ENCODE results near the gene IL23A.

The IL23A gene

GRCh38 chr12:56326533-56326932 lies 12.2 kb upstream of the IL23A start:
- Histone ChIP-seq H3K4me3 (ENCODE audit: low read depth in 1 of 2, low read length in 2 of 2) (no peak overlapping the region), H3K36me3 (ENCODE audit: insufficient read depth, low read length) (peaks cover 67% of the 10 kb centered on the region), H3K27me3 (ENCODE audit: insufficient read depth, low read length, poor library complexity) (no peaks in the 10 kb centered on the region), H3K4me2 (ENCODE audit: insufficient read depth, low read length) (no peak overlapping the region), H2AFZ (ENCODE audit: low read depth, low read length) (no peak overlapping the region), H4K20me1 (ENCODE audit: insufficient read depth, low read length) (no peaks in the 10 kb centered on the region), H3K4me1 (ENCODE audit: insufficient read depth, low read length) (no peaks in the 10 kb centered on the region), H3K9ac (ENCODE audit: low read depth, low read length) (no peak overlapping the region), H3K79me2 (ENCODE audit: insufficient read depth, low read length) (peaks cover 3% of the 10 kb centered on the region), H3K27ac (ENCODE audit: low read length) (no peak overlapping the region), H3K9me3 (ENCODE audit: insufficient read depth, low read length, severe bottlenecking) (no peaks in the 10 kb centered on the region)
- no peak for DNase-seq
- TF ChIP-seq CTCF (IDR thresholded peaks at IDR 0.05; ENCODE audit: borderline replicate concordance, extremely low read depth, low read length, poor library complexity, severe bottlenecking) (no peak), EZH2 (IDR thresholded peaks at IDR 0.05; ENCODE audit: borderline replicate concordance, low read depth, low read length, severe bottlenecking) (no peak)
- no peak for ATAC-seq (ENCODE audit: insufficient read depth, low read depth)

- Histone ChIP-seq H3K79me2 (ENCODE audit: insufficient read depth, low read length) (peaks cover 26% of the 10 kb centered on the region), H3K9ac (ENCODE audit: low read depth, low read length) (no peak overlapping the region), H3K4me3 (ENCODE audit: low read depth in 1 of 2, low read length in 2 of 2) (no peak overlapping the region), H3K27me3 (ENCODE audit: insufficient read depth, low read length, poor library complexity) (no peaks in the 10 kb centered on the region), H3K27ac (ENCODE audit: low read length) (no peak overlapping the region), H2AFZ (ENCODE audit: low read depth, low read length) (no peak overlapping the region), H4K20me1 (ENCODE audit: insufficient read depth, low read length) (no peaks in the 10 kb centered on the region), H3K4me1 (ENCODE audit: insufficient read depth, low read length) (peaks cover 22% of the 10 kb centered on the region), H3K36me3 (ENCODE audit: insufficient read depth, low read length) (peaks cover 25% of the 10 kb centered on the region), H3K4me2 (ENCODE audit: insufficient read depth, low read length) (no peak overlapping the region), H3K9me3 (ENCODE audit: insufficient read depth, low read length, severe bottlenecking) (no peaks in the 10 kb centered on the region)
- ATAC-seq (ENCODE audit: insufficient read depth, low read depth) = no peak
- TF ChIP-seq CTCF (IDR thresholded peaks at IDR 0.05; ENCODE audit: borderline replicate concordance, extremely low read depth, low read length, poor library complexity, severe bottlenecking) = no peak
- TF ChIP-seq EZH2 (IDR thresholded peaks at IDR 0.05; ENCODE audit: borderline replicate concordance, low read depth, low read length, severe bottlenecking) = no peak
- no peak for DNase-seq
Measured at GRCh38 chr12:56330936-56331490, 7.7 kb upstream of the IL23A start.

- peaks cover 22% of the 10 kb centered on the region for H3K4me1 ChIP-seq (ENCODE audit: insufficient read depth, low read length)
- H2AFZ ChIP-seq (ENCODE audit: low read depth, low read length) = peak overlapping the region; percentile 79
- H3K36me3 ChIP-seq (ENCODE audit: insufficient read depth, low read length) = peaks cover 10% of the 10 kb centered on the region
- peak overlapping the region; percentile 98 for H3K27ac ChIP-seq (ENCODE audit: low read length)
- no peaks in the 10 kb centered on the region for H4K20me1 ChIP-seq (ENCODE audit: insufficient read depth, low read length)
- peak overlapping the region; percentile 90 for H3K9ac ChIP-seq (ENCODE audit: low read depth, low read length)
- no peaks in the 10 kb centered on the region for H3K27me3 ChIP-seq (ENCODE audit: insufficient read depth, low read length, poor library complexity)
- ATAC-seq (ENCODE audit: insufficient read depth, low read depth) (no peak), DNase-seq (no peak)
- H3K4me2 ChIP-seq (ENCODE audit: insufficient read depth, low read length) = peak overlapping the region; percentile 95
- peak overlapping the region; percentile 54 to 74; a peak in 3 of 4 replicates for H3K4me3 ChIP-seq (ENCODE audit: low read depth in 1 of 2, low read length in 2 of 2)
- TF ChIP-seq CTCF (IDR thresholded peaks at IDR 0.05; ENCODE audit: borderline replicate concordance, extremely low read depth, low read length, poor library complexity, severe bottlenecking) = no peak
- no peak for TF ChIP-seq EZH2 (IDR thresholded peaks at IDR 0.05; ENCODE audit: borderline replicate concordance, low read depth, low read length, severe bottlenecking)
- no peaks in the 10 kb centered on the region for H3K9me3 ChIP-seq (ENCODE audit: insufficient read depth, low read length, severe bottlenecking)
- H3K79me2 ChIP-seq (ENCODE audit: insufficient read depth, low read length) = peaks cover 26% of the 10 kb centered on the region
Measured at GRCh38 chr12:56332512-56333196, 6.0 kb upstream of the IL23A start.

Measured in DND-41 (cell line).